RWPE1 (cell line): ENCODE results near the gene RIT2.
"Not testable (repeated sequence)": the region's sequence is repeated elsewhere in the genome, so short reads cannot be mapped to it uniquely, and the experiment has no call there.

Source experiments
- CTCF ChIA-PET: fragments of 350-600 bp; sonication (Branson Sonifier 250); formaldehyde crosslinking; extraction: SDS; loops from one replicate; lab custom pipeline; 2021; lab: Yijun Ruan, JAX
- POLR2A ChIA-PET: fragments of 400-600 bp; formaldehyde crosslinking; extraction: SDS; loops from one replicate; lab custom pipeline; 2020; ENCODE audit warnings: antibody characterized with exemption; ENCODE audit not compliant: low non-redundant PET; lab: Yijun Ruan, JAX
- DNase-seq: peaks from one replicate; pipeline ENCODE4 v3.0.0; 2012; ENCODE audit warnings: low spot score
- H3K27ac ChIP-seq: fragments of 450-650 bp; 2 replicates; pipeline ENCODE4 v1.5.1; 2017
- TF ChIP-seq, protein P1 (sequence below): fragments of 450-650 bp; conservative IDR thresholded peaks from 2 replicates; pipeline ENCODE4 v1.5.1; 2017; ENCODE audit warnings: low read depth, mild to moderate bottlenecking

RIT2 gene

DNA sequence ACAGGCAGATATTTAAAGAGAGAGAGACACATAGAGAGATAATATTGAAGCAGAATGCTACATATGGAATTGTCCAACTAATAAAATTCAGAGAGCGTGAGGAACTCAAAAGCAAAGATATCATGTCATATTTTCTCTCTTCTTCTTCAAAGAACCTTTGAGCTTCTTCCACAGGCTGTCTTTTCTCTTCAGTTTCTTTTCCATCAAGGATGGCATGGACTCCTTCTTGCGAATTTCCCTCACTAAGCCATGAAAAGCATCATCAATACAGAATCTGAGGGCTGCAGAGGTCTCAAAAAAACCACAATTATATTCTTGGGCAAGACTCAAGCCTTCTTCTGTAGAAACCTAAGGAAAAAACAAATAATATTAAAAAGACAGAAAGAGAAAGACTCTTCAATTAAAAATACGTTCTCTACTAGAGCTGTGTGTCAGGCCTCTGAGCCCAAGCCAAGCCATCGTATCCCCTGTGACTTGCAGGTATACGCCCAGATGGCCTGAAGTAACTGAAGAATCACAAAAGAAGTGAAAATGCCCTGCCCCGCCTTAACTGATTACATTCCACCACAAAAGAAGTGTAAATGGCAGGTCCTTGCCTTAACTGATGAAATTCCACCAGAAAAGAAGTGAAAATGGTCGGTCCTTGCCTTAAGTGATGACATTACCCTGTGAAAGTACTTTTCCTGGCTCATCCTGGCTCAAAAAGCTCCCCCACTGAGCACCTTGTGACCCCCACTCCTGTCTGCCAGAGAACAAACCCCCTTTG lies 371.9 kb downstream of the RIT2 start:
- TF ChIP-seq, protein P1, sequence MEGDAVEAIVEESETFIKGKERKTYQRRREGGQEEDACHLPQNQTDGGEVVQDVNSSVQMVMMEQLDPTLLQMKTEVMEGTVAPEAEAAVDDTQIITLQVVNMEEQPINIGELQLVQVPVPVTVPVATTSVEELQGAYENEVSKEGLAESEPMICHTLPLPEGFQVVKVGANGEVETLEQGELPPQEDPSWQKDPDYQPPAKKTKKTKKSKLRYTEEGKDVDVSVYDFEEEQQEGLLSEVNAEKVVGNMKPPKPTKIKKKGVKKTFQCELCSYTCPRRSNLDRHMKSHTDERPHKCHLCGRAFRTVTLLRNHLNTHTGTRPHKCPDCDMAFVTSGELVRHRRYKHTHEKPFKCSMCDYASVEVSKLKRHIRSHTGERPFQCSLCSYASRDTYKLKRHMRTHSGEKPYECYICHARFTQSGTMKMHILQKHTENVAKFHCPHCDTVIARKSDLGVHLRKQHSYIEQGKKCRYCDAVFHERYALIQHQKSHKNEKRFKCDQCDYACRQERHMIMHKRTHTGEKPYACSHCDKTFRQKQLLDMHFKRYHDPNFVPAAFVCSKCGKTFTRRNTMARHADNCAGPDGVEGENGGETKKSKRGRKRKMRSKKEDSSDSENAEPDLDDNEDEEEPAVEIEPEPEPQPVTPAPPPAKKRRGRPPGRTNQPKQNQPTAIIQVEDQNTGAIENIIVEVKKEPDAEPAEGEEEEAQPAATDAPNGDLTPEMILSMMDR = no peak
- no peak overlapping the region for H3K27ac ChIP-seq
- DNase-seq = no peak
- POLR2A ChIA-PET = no interaction called here
- CTCF ChIA-PET = no interaction called here

DNA sequence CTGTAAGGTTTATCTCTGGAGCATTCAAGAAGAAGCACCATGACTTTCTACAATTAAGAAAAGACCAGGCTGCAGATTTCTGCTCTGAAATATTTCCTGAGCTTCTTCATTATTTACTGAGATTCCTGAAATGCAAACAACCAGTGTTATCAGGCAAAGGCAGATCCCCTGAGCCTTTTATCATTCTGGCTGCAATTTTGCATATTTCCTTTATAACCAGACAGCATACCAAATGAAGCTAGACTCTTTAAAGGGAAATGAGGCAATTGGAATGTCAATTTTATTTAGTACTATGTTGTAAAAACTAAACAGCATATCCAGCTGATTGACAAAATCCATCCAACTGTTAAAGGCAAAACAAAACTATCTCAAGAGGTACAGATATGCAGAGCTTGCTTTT lies 372.5 kb downstream of the RIT2 start:
- no peak overlapping the region for H3K27ac ChIP-seq
- no peak for DNase-seq
- ChIA-PET CTCF (no interaction called here), POLR2A (no interaction called here)
- TF ChIP-seq, protein P1 = no peak

DNA sequence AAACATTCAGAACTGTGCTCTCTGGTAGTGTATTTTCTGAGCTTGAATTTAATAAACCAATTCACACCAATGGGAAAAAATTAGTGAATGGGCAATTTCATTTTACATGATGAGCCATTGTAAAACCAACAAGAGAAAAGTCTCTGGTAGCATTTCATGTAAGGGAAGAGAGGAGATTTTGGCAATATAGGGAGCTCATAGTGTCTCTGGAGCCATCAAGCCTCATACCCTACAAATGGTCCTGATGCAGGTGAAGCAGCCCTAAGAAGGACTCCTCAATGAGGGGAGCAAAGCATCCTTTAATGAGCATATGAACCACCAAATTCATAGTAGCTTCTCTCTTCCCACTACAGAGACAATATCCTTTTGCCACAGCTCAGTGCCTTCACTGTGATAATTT lies 373.0 kb downstream of the RIT2 start:
- TF ChIP-seq, protein P1 = no peak
- ChIA-PET POLR2A (no interaction called here), CTCF (no interaction called here)
- DNase-seq = no peak
- H3K27ac ChIP-seq = no peak overlapping the region

DNA sequence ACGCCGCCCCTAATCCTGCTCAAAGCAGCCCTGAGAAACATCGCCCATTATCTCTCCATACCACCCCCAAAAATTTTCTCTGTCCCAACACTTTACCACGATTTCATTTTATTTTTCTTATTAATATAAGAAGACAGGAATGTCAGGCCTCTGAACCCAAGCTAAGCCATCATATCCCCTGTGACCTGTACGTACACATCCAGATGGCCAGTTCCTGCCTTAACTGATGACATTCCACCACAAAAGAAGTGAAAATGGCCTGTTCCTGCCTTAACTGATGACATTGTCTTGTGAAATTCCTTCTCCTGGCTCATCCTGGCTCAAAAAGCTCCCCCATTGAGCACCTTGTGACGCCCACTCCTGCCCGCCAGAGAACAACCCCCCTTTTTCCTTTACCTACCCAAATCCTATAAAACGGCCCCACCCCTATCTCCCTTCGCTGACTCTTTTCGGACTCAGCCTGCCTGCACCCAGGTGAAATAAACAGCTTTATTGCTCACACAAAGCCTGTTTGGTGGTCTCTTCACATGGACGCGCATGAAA lies 373.6 kb downstream of the RIT2 start:
- not testable (repeated sequence) for H3K27ac ChIP-seq

DNA sequence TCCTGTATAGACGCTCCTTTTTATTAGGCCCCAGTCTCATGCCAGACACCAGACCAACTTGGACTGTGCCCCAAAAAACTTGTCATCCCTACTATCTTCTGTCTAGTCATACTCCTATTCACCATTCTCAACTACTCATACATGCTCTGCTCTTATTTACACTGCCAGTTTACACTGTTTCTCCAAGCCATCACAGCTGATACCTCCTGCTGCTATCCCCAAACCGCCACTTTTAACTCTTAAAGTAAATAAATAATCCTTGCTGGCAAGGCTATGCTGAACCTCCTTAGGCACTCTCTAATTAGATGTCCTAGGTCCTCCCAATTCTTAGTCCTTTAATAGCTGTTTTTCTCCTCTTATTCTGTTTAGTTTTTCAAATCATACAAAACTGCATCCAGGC lies 374.2 kb downstream of the RIT2 start:
- DNase-seq, CTCF ChIA-PET, POLR2A ChIA-PET, H3K27ac ChIP-seq: not testable (repeated sequence)

More for the DNA sequence above, 373.6 kb downstream of the RIT2 start:
- DNase-seq, POLR2A ChIA-PET, CTCF ChIA-PET: not testable (repeated sequence)

DNA sequence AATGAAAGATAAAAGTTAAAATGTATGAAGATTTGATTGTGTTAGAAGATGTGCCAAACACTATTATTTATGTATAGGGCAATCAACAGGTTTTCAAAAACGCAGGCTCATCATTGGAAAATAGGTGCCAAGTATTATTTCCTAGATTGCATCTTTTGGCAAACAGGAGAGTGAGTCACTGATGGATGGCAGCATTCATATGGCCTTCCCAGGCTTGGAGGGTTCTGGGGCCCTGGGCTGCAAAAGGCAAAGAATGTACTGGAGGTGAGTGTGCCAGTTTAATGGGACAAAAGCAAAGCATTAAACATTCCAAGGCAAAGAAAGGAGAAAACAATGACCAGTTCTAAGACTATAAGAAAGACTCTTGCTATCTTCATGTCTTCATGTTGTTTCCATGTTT lies 379.4 kb downstream of the RIT2 start:
- no peak for DNase-seq
- ChIA-PET CTCF (no interaction called here), POLR2A (no interaction called here)
- no peak overlapping the region for H3K27ac ChIP-seq
- TF ChIP-seq, protein P1 = no peak

DNA sequence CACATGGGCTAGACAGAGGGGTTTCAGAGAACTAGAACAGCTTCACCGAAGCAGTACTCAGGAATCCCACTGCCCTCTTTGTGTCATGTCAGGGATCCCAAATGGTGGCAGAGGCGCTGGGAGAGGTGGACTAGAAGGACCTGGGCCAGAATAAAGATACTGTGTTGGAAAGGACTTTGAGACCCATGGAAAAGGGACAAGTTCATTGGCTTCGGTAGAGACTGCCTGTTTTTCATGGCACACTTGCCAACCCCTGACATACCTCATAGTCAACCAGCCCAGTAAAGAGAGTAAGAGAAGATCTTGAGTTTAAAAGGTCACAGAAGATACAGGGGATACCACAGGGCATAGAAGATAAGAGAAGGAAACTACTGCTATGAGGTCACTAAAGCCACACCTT lies 381.0 kb downstream of the RIT2 start:
- no peak for DNase-seq
- TF ChIP-seq, protein P1 = no peak
- ChIA-PET CTCF (no interaction called here), POLR2A (no interaction called here)
- no peak overlapping the region for H3K27ac ChIP-seq
